Pancreas (tissue), 10 donors: ENCODE data around the gene QRFPR. TPM values are rescaled to one million over a fixed set of nuclear protein-coding genes. Genes with fewer than 3 reads are reported as not detected.

Experiments
- ATAC-seq, 4 donors: fragments of 200-7000 bp; cut with Tn5 transposase; one replicate each; pipeline versions ENCODE4 v1.8.0 to v1.9.1; 2020; ENCODE audit warnings: mild to moderate bottlenecking in 4 of 4, moderate library complexity in 4 of 4
- DNase-seq, 6 donors: peaks; one replicate each; pipeline ENCODE4 v3.0.0-alpha.2; 2020
- FAIRE-seq: peaks from 2 replicates; lab custom pipeline; 2012; peaks lifted over from hg19 to GRCh38; lab: Jason Lieb, UNC
- H3K27ac ChIP-seq, 4 donors: fragments of 200-600 bp; sonication (generic); 1 replicate in 3 of 4; 2 replicates in 1 of 4; pipeline versions ENCODE4 v1.5.0 to v1.8.0; 2020
- H3K27me3 ChIP-seq, 4 donors: fragments of 200-600 bp; one replicate each; pipeline ENCODE4 v1.8.0; 2021
- H3K36me3 ChIP-seq, 3 donors: fragments of 200-600 bp; sonication (generic) in 1 of 3; one replicate each; pipeline versions ENCODE4 v1.5.0 to v1.8.0; 2020 to 2021
- H3K4me1 ChIP-seq, 3 donors: fragments of 200-600 bp; one replicate each; pipeline ENCODE4 v1.8.0; 2021
- H3K4me3 ChIP-seq, 4 donors: fragments of 200-600 bp; sonication (generic) in 2 of 4; one replicate each; pipeline versions ENCODE4 v1.5.0 to v1.8.0; 2020 to 2021
- H3K9me3 ChIP-seq, 4 donors: fragments of 200-600 bp; one replicate each; pipeline ENCODE4 v1.8.0; 2021
- CTCF ChIP-seq, 4 donors: fragments of 200-600 bp; sonication (generic) in 3 of 4; IDR thresholded peaks; one replicate each; pipeline versions ENCODE4 v1.5.0 to v1.8.0; 2021; ENCODE audit warnings: antibody characterized with exemption in 4 of 4
- WGBS, 2 donors: extraction: QIAGEN DNeasy Blood & Tissue Kit; methylation state at CpG; one replicate each; pipeline ENCODE4 v1.1.7; 2013; 5-methylcytosine and 5-hydroxymethylcytosine counted together
- intact Hi-C, 3 donors: fragments of 100-400 bp; cut with DNase I; formaldehyde crosslinking; loops; one replicate each; pipeline versions ENCODE4 v1.11.1 to v1.14.2; 2022
- polyA plus RNA-seq, 2 donors: library from polyadenylated mRNA; stranded (reverse); fragments of 200-250 nt; gene quantifications; one replicate each; pipeline ENCODE4 v1.2.3, GENCODE V29; 2013
- total RNA-seq, 6 donors: library from RNA; stranded (reverse); fragmentation: NEBNext Ultra II Directional in 4 of 6; extraction: Animal tissue kit (Norgen Biotek cat#: 25700) in 4 of 6; gene quantifications; one replicate each; pipeline versions ENCODE4 v1.2.1 to v1.2.4, GENCODE V29; 2021 to 2023
- donor health status: healthy with polysubstance abuse.
- donor health status: DM: no; HTN: no; CAD: no; lungs with moderate emphysema.
- donor health status: DM: no; HTN: no; CAD: no.
- donor health status: control.
- donor health status: control.
- donor health status: Bipolar disorder and iron deficiency.
- donor health status: DM: yes; HTN: yes; CAD: no.
- donor health status: DM: no; HTN: no; CAD: no.
- donor health status: DM: no; HTN: no; CAD: no.
- donor health status: DM: yes; HTN: yes; CAD: no.

The QRFPR gene
- total and polyA plus RNA-seq, 8 donors = not detected

DNA sequence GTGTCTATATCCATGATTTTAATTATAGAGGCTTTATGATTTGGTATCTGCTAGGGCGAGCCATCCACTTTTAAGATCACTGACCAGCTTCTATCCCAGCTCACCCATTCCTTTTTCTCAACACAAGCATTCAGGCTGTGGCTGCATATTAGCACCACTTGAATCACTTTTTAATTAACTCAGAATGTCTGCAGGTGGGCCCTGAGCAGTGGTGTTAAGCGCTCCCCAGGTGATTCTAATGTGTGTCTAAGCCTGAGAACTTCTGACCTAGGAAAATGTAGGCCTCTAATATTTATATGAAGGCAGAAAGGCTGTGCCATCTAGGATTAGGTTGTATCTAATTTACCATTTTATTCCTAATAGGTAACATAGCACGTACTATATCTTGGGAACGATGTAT is 19.8 kb upstream of the QRFPR start:
- Histone ChIP-seq H3K4me1 (no peaks in the 10 kb centered on the region), H3K9me3 (no peaks in the 10 kb centered on the region), H3K27ac (no peak overlapping the region), H3K4me3 (no peak overlapping the region), H3K27me3 (no peaks in the 10 kb centered on the region), H3K36me3 (no peaks in the 10 kb centered on the region)
- 75 to 85% methylated on average over 4 of the region's 4 CpGs for WGBS, 2 donors
- no peak for DNase-seq
- FAIRE-seq = no peak
- no peak for TF ChIP-seq CTCF (IDR thresholded peaks at IDR 0.05)
- intact Hi-C loops = no loop called here
- ATAC-seq = no peak

DNA sequence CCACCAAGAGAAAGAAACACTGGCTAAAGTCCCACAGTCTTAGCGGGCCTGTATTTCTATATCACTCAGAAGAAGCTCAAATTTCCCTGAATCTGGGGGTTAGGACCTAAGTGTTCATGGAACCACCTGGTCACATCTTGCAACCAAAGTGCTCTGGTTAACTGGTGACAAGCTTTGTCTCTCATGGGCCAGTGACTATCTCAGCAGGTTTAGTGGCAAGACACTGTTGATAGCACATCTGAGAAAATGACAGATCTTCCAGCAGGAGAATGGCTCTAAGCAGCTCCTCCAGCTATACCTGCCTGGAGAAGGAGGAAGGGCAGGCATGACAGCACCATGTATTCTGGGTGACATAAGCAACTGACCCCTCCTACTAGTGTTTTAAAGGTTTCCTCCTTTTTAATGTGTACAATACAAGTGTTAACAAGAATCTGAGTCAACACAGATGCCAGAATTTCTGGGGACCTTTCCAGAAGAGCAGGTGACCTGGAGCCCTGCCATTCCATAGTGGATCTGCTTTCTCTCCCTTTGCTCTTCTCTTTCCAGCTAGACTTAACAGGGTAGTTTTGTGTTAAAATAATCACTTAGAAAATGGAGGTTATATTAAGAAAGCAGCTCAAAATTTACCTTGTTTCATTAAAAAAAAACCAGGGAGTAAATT is 17.3 kb upstream of the QRFPR start:
- H3K4me1 ChIP-seq = no peaks in the 10 kb centered on the region
- FAIRE-seq (no peak), DNase-seq (no peak), ATAC-seq (peak in 1 of 4 donors; percentile 40)
- H3K36me3 ChIP-seq = no peaks in the 10 kb centered on the region
- no peaks in the 10 kb centered on the region for H3K9me3 ChIP-seq
- 81 to 87% methylated on average over 1 of the region's 1 CpG for WGBS, 2 donors
- intact Hi-C loops = no loop called here
- H3K4me3 ChIP-seq = no peak overlapping the region
- H3K27me3 ChIP-seq = no peaks in the 10 kb centered on the region
- no peak for TF ChIP-seq CTCF (IDR thresholded peaks at IDR 0.05)
- H3K27ac ChIP-seq = no peak overlapping the region

DNA sequence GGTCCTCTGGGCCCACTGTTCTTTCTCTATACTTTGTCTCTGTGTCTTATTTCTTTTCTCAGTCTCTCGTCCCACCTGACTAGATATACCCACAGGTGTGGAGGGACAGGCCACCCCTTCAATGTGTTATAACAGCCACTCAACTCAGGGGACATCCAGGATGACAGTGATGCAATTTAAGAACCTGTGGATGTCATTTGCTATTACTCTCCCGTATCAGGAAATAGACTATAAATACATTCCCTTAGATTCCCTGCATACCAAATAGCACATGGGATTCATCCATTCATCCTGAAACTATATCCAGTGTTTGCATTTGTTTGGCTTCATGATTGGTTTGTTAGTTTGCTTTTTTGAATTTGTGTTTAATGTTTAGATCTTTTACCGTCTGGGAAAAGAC is 16.6 kb upstream of the QRFPR start:
- H3K27ac ChIP-seq = no peak overlapping the region
- H3K4me1 ChIP-seq = no peaks in the 10 kb centered on the region
- H3K27me3 ChIP-seq = no peaks in the 10 kb centered on the region
- ATAC-seq (no peak), FAIRE-seq (no peak), DNase-seq (no peak)
- 44 to 47% methylated on average over 3 of the region's 3 CpGs for WGBS, 2 donors
- TF ChIP-seq CTCF (IDR thresholded peaks at IDR 0.05) = no peak
- no peaks in the 10 kb centered on the region for H3K9me3 ChIP-seq
- intact Hi-C loops = no loop called here
- H3K4me3 ChIP-seq = no peak overlapping the region
- H3K36me3 ChIP-seq = no peaks in the 10 kb centered on the region

GRCh38 chr4:121392426-121393086 is 11.7 kb upstream of the QRFPR start:
- H3K27me3 ChIP-seq = no peaks in the 10 kb centered on the region
- intact Hi-C loops = no loop called here
- H3K4me3 ChIP-seq = no peak overlapping the region
- no peak overlapping the region for H3K27ac ChIP-seq
- WGBS, 2 donors = 42 to 48% methylated on average over 5 of the region's 5 CpGs
- TF ChIP-seq CTCF (IDR thresholded peaks at IDR 0.05) = no peak
- DNase-seq (no peak), FAIRE-seq (no peak), ATAC-seq (no peak)
- H3K9me3 ChIP-seq = no peaks in the 10 kb centered on the region
- no peaks in the 10 kb centered on the region for H3K36me3 ChIP-seq
- H3K4me1 ChIP-seq = no peaks in the 10 kb centered on the region

GRCh38 chr4:121390335-121390734 is 9.5 kb upstream of the QRFPR start:
- H3K27ac ChIP-seq = no peak overlapping the region
- no peak overlapping the region for H3K4me3 ChIP-seq
- ATAC-seq = no peak
- H3K36me3 ChIP-seq = no peaks in the 10 kb centered on the region
- WGBS, 2 donors = 20 to 27% methylated on average over 2 of the region's 2 CpGs
- intact Hi-C loops = no loop called here
- H3K4me1 ChIP-seq = no peaks in the 10 kb centered on the region
- H3K9me3 ChIP-seq = no peaks in the 10 kb centered on the region
- TF ChIP-seq CTCF (IDR thresholded peaks at IDR 0.05) = no peak
- DNase-seq = no peak
- no peak for FAIRE-seq
- H3K27me3 ChIP-seq = no peaks in the 10 kb centered on the region
